GM13976 (cell line): ENCODE data around the gene TMIGD1.
"Not testable (repeated sequence)": the region's sequence is repeated elsewhere in the genome, so short reads cannot be mapped to it uniquely, and the experiment has no call there.

Experiments used
- DNase-seq: peaks from one replicate; pipeline ENCODE4 v3.0.0; 2012; ENCODE audit warnings: low spot score
- in situ Hi-C: fragments of 300-500 bp; cut with MboI; formaldehyde crosslinking; loops from one replicate; pipeline ENCODE4 v1.12.0; 2022; ENCODE audit warnings: low sequenced_read_pairs, mixed read lengths, inconsistent platforms; ENCODE audit not compliant: unreplicated experiment
- TF ChIP-seq, protein P1 (sequence below): IDR thresholded peaks from 2 replicates; pipeline ENCODE4 v1.5.1; 2012; ENCODE audit warnings: borderline replicate concordance, mild to moderate bottlenecking; ENCODE audit not compliant: insufficient read depth; ENCODE audit errors: extremely low read depth, missing control alignments, control extremely low read depth

Gene TMIGD1

DNA sequence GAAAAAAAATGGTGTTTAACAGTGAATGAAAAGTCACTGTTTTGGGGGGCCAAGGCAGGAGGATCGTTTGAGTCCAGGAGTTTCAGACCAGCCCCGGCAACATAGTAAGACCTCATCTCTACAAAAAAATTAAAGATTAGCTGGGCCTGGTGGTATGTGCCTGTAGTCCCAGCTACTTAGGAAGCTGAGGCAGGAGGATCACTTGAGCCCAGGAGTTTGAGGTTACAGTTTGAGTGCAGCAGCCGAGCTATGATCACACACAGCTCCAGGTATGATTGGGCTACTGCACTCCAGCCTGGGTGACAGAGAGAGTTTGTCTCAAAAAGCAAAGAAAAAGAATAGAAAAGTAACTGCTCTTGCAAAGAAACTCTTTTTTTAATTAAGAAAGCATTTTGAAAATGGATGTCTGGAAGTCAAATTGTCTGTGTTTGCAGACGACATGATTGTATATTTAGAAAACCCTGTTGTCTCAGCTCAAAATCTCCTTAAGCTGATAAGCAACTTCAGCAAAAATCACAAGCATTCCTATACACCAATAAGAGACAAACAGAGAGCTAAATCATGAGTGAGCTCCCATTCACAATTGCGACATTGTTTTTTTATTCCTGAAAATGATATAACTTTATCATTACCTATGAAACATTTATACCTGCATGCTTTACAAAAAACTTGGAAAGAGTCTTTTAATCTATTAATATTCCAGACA lies 24.4 kb upstream of the TMIGD1 start:
- in situ Hi-C loops: no loop called here
- no peak for DNase-seq
- TF ChIP-seq, protein P1, sequence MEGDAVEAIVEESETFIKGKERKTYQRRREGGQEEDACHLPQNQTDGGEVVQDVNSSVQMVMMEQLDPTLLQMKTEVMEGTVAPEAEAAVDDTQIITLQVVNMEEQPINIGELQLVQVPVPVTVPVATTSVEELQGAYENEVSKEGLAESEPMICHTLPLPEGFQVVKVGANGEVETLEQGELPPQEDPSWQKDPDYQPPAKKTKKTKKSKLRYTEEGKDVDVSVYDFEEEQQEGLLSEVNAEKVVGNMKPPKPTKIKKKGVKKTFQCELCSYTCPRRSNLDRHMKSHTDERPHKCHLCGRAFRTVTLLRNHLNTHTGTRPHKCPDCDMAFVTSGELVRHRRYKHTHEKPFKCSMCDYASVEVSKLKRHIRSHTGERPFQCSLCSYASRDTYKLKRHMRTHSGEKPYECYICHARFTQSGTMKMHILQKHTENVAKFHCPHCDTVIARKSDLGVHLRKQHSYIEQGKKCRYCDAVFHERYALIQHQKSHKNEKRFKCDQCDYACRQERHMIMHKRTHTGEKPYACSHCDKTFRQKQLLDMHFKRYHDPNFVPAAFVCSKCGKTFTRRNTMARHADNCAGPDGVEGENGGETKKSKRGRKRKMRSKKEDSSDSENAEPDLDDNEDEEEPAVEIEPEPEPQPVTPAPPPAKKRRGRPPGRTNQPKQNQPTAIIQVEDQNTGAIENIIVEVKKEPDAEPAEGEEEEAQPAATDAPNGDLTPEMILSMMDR: no peak

DNA sequence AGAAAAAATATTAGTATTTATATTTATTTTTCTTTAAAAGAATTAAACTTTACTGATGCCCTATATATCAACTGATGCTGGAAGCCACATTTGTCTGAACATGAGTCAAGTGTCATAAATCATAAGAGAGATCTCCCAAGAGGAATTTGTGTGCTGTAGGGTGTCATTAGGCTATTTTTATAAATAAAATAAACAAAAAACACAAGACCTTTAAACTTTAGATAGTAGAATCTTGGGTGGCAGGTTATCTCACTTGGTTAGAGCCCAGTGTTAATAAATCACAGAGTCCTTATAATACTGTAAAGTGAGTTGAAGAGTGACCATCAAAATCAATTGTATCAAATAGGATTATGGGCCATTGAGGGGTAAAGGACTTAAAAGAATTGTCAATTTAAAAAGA lies 23.6 kb upstream of the TMIGD1 start:
- TF ChIP-seq, protein P1: no peak
- in situ Hi-C loops: no loop called here
- no peak for DNase-seq

DNA sequence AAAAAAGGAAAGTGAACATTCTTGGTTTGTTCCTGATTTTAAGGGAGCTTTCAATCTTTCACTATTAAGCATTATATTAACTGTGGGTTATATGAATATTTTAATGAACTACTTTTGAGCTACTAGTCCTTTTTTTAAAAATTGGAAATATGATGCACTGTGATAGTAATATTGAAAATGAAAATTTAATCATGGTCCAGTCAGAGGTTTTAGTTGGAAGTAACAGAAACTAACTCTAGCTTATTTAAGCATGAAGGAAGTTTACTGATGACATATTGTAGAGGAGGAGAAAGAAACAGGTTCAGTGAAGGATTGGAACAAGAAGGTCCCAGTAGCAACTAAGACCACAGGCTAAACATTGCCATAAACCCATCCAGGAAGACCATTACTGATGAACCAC lies 20.8 kb upstream of the TMIGD1 start:
- TF ChIP-seq, protein P1: no peak
- no peak for DNase-seq
- in situ Hi-C loops: no loop called here

DNA sequence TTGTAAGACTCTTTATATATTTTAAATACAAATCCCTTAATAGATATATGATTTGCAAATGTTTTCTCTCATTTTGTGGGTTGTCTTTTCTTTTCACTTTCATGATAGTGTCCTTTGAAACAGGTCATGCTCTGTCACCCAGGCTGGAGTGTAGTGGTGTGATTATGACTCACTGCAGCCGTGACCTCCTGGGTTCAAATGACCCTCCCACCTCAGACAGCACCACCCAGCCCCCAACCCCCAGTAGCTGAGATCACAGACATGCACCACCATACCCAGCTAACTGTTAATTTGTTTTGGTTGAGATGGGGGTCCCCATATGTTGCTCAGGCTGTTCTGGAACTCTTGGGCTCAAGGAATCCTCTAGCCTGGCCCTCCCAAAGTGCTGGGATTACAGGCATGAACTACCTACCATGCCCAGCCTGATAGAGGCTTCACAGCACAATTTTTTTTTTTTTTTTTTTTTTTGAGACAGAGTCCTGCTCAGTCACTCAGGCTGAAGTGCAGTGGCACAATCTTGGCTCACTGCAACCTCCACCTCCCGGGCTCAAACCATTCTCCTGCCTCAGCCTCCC lies 18.5 kb upstream of the TMIGD1 start:
- in situ Hi-C loops: no loop called here
- DNase-seq: no peak
- TF ChIP-seq, protein P1: no peak

DNA sequence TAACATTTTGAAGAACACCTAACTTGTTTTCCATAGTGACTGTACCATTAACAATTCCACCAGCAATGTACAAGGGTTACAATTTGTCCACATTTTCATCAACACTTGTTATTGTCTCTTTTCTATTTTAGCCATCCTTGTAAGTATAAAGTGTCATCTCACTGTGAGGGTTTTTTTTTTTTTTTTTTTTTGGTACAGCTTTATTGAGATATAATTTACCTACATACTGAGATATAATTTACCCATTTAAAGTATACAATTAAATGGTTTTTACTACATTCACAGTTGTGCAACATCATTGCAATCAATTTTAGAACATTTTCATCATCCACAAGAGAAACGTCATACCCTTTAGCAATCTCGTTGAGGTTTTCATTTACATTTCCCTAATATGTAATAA lies 17.9 kb upstream of the TMIGD1 start:
- TF ChIP-seq, protein P1: no peak
- in situ Hi-C loops: no loop called here
- no peak for DNase-seq

DNA sequence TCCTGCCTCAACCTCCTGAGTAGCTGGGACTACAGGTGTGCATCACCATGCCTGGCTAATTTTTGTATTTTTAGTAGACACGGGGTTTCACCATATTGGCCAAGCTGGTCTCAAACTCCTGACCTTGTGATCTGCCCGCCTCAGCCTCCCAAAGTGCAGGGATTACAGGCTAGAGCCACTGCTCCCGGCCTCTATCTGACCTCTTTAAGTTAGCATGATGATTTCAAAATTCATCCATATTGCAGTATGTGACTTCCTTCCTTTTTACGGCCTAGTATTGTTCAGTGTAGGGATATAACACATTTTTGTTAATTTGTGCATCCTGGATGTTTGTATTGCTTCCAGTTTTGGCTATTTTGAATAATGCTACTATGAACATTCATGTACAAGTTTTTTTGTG lies 17.4 kb upstream of the TMIGD1 start:
- DNase-seq, in situ Hi-C loops: not testable (repeated sequence)

DNA sequence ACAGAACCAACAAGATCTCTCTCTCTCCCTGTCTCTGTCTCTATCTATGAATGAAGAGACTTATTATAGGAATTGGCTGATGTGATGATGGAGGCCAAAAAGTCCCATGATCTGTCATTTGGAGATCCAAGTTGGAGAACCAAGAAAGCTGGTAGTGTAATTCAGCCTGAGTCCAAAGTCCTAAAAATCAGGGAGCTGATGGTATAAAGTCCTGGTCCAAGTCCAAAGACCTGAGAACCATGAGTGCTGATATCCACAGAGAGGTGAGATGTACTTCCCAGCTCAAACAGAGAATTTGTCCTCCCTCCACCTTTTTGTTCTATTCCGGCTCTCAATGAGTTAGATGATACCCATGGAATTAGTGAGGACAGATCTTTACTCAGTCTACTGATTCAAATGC lies 15.4 kb upstream of the TMIGD1 start:
- no peak for DNase-seq
- TF ChIP-seq, protein P1: no peak
- in situ Hi-C loops: loop anchor here (10.0 kb wide), 1 partner anchor 366 kb away; no protein-coding TSS in a partner anchor
